K562 (cell line): Measurements from ENCODE around the gene UNC45A. TPM values are rescaled to one million over a fixed set of nuclear protein-coding genes. Genes with fewer than 3 reads are reported as not detected.

Experiments
- ARHGAP35 ChIP-seq: fragments of 450-650 bp; IDR thresholded peaks from 2 replicates; pipeline ENCODE4 v1.6.1; 2018; ENCODE audit not compliant: partially characterized antibody
- ATF2 ChIP-seq: sonication (generic); formaldehyde crosslinking; IDR thresholded peaks from 2 replicates; pipeline ENCODE4 v1.8.1; 2022; ENCODE audit warnings: missing genetic modification reagents
- CREM ChIP-seq: IDR thresholded peaks from 2 replicates; pipeline ENCODE4 v1.6.1; 2014; ENCODE audit warnings: antibody characterized with exemption, low read depth
- E2F6 ChIP-seq, 2 experiments: IDR thresholded peaks; 2 replicates each; pipeline ENCODE4 v1.6.1; 2011; ENCODE audit warnings: borderline replicate concordance in 1 of 2, control low read depth in 1 of 2, low read depth in 1 of 2, low read length in 1 of 2, mild to moderate bottlenecking in 1 of 2, mixed read lengths in 1 of 2, moderate library complexity in 1 of 2; ENCODE audit not compliant: insufficient read depth in 1 of 2, insufficient read length in 1 of 2, poor library complexity in 1 of 2, severe bottlenecking in 1 of 2; ENCODE audit errors: extremely low read depth in 1 of 2
- EGR1 ChIP-seq: fragments of 450-650 bp; conservative IDR thresholded peaks from 2 replicates; pipeline ENCODE4 v1.6.1; 2017; ENCODE audit warnings: mild to moderate bottlenecking
- ELF1 ChIP-seq: fragments of 200-800 bp; sonication (Bioruptor generic); IDR thresholded peaks from 2 replicates; pipeline ENCODE4 v1.6.1; 2016; ENCODE audit warnings: missing genetic modification characterization, missing compliant biosample characterization
- FOXO4 ChIP-seq: fragments of 450-650 bp; formaldehyde crosslinking; IDR thresholded peaks from 2 replicates; pipeline ENCODE4 v1.4.0; 2020; ENCODE audit warnings: mild to moderate bottlenecking, moderate library complexity
- HNRNPL ChIP-seq: fragments of 200-400 bp; formaldehyde crosslinking; IDR thresholded peaks from 2 replicates; pipeline ENCODE4 v1.6.1; 2017; ENCODE audit warnings: low read depth, mild to moderate bottlenecking, low read length
- ILF3 ChIP-seq: fragments of 450-650 bp; IDR thresholded peaks from 2 replicates; pipeline ENCODE4 v1.6.1; 2018; ENCODE audit warnings: antibody characterized with exemption, mild to moderate bottlenecking, moderate library complexity, borderline replicate concordance
- L3MBTL2 ChIP-seq: fragments of 450-650 bp; IDR thresholded peaks from 2 replicates; pipeline ENCODE4 v1.6.1; 2016; ENCODE audit warnings: mild to moderate bottlenecking, moderate library complexity
- MLX ChIP-seq, 2 experiments: fragments of 450-650 bp in 1 of 2; sonication (generic) in 1 of 2; formaldehyde crosslinking; conservative IDR thresholded peaks; 2 replicates each; pipeline versions ENCODE4 v1.4.0 to v1.8.1; 2020 to 2022; ENCODE audit warnings: mild to moderate bottlenecking in 1 of 2, missing genetic modification reagents in 1 of 2
- NELFE ChIP-seq: IDR thresholded peaks from 2 replicates; pipeline ENCODE4 v1.6.1; 2011; ENCODE audit warnings: mild to moderate bottlenecking; ENCODE audit not compliant: insufficient read depth, insufficient read length
- NFIC ChIP-seq: fragments of 450-650 bp; IDR thresholded peaks from 2 replicates; pipeline ENCODE4 v1.6.1; 2017; ENCODE audit warnings: mild to moderate bottlenecking, inconsistent platforms
- NFRKB ChIP-seq: fragments of 450-650 bp; IDR thresholded peaks from 2 replicates; pipeline ENCODE4 v1.6.1; 2016; ENCODE audit warnings: low read depth
- RAD51 ChIP-seq: fragments of 450-650 bp; IDR thresholded peaks from 2 replicates; pipeline ENCODE4 v1.7.1; 2016; ENCODE audit warnings: low read depth, mild to moderate bottlenecking, borderline replicate concordance
- RB1 ChIP-seq: fragments of 450-650 bp; IDR thresholded peaks from 2 replicates; pipeline ENCODE4 v1.6.1; 2017; ENCODE audit warnings: low read depth, mild to moderate bottlenecking
- RBFOX2 ChIP-seq: fragments of 200-400 bp; formaldehyde crosslinking; IDR thresholded peaks from 2 replicates; pipeline ENCODE4 v1.6.1; 2017; ENCODE audit warnings: low read depth, mild to moderate bottlenecking, low read length, moderate library complexity
- SAP30 ChIP-seq: fragments of 200-600 bp; sonication (generic); IDR thresholded peaks from 2 replicates; pipeline ENCODE4 v1.6.1; 2012; ENCODE audit warnings: borderline replicate concordance, low read depth, mild to moderate bottlenecking, moderate library complexity, low read length, control low read depth, inconsistent platforms; ENCODE audit not compliant: insufficient read depth, poor library complexity, severe bottlenecking
- SIRT6 ChIP-seq: IDR thresholded peaks from one replicate; pipeline ENCODE4 v1.6.1; 2012; ENCODE audit warnings: low read depth, mild to moderate bottlenecking, control low read depth, inconsistent platforms, low read length, moderate library complexity
- SMAD1 ChIP-seq: fragments of 150-350 bp; IDR thresholded peaks from 2 replicates; pipeline ENCODE4 v1.6.1; 2014; ENCODE audit warnings: low read length, low read depth; ENCODE audit not compliant: partially characterized antibody
- TSC22D4 ChIP-seq: fragments of 450-650 bp; IDR thresholded peaks from 2 replicates; pipeline ENCODE4 v1.6.1; 2016; ENCODE audit warnings: missing genetic modification characterization, missing biosample characterization, control low read depth
- ZNF239 ChIP-seq: fragments of 250-450 bp; sonication (Bioruptor Pico); IDR thresholded peaks from 2 replicates; pipeline ENCODE4 v1.4.0; 2020; ENCODE audit warnings: mild to moderate bottlenecking
- ZNF3 ChIP-seq: fragments of 250-450 bp; sonication (Bioruptor Pico); IDR thresholded peaks from 2 replicates; pipeline ENCODE4 v1.5.0; 2021; ENCODE audit warnings: mild to moderate bottlenecking, moderate library complexity
- ZNF644 ChIP-seq: fragments of 200-800 bp; sonication (Bioruptor generic); IDR thresholded peaks from 2 replicates; pipeline ENCODE4 v1.6.1; 2016; ENCODE audit warnings: low read depth, missing genetic modification characterization, missing compliant biosample characterization
- polyA plus RNA-seq, 8 experiments: library from polyadenylated mRNA; depleted of rRNA in 4 of 8; stranded (reverse) in 5 of 8; unstranded in 3 of 8; fragments of >200 nt; fragmentation: Nextera tagmentation in 2 of 8; fragmentation: Illumina TruSeq in 1 of 8; extraction: Ambion mirVana in 2 of 8; extraction: Trizol in 1 of 8; gene quantifications; 2 replicates each; pipeline versions ENCODE4 v1.2.1 to v1.2.3, GENCODE V29; 2011 to 2014; ENCODE audit warnings: inconsistent platforms in 1 of 8, missing spikeins in 1 of 8
- total RNA-seq, 7 experiments: library from RNA; depleted of rRNA in 6 of 7; stranded (reverse); fragments of >200 nt in 6 of 7; fragmentation: Illumina TruSeq in 2 of 7; extraction: Trizol in 2 of 7; gene quantifications; 2 replicates each; pipeline versions ENCODE4 v1.2.1 to v1.2.3, GENCODE V29; 2011 to 2021; ENCODE audit warnings: low replicate concordance in 1 of 7

The UNC45A gene
- total and polyA plus RNA-seq, 9 of the 15 experiments (the other 6 are each of a cell fraction or from before 2014, with no cell fraction given), result 22.4 to 79.3 (median 43.7) TPM

GRCh38 chr15:90902840-90903732 is 32.0 kb upstream of the UNC45A start, which contains the start of gene MAN2A2 (continued):
- TF ChIP-seq SAP30 (no peak), L3MBTL2 (peak; percentile 16), E2F6 (IDR thresholded peaks at IDR 0.05; ENCODE audit: borderline replicate concordance in 1 of 2, extremely low read depth in 1 of 2, insufficient read depth in 1 of 2, insufficient read length in 1 of 2, low read depth in 1 of 2, low read length in 1 of 2, poor library complexity in 1 of 2, severe bottlenecking in 1 of 2) (peak in 1 of 2 experiments; percentile 66), ATF2 (CRISPR knock-in tag) (no peak), ZNF239 (CRISPR knock-in tag) (no peak), HNRNPL (no peak), SMAD1 (peak; percentile 23), SIRT6 (no peak), RB1 (peak; percentile 21; the same call in 1 of the 2 replicates), ZNF3 (no peak), ARHGAP35 (no peak), RBFOX2 (peak; percentile 89), ZNF644 (tag) (no peak), CREM (peak; percentile 50), EGR1 (peak; percentile 98), MLX (CRISPR knock-in tag; conservative IDR thresholded peaks at IDR 0.05) (no peak), NFIC (peak; percentile 76), ELF1 (tag) (peak; percentile 42), TSC22D4 (no peak), NELFE (no peak), ILF3 (no peak), NFRKB (peak; percentile 68; the same call in 1 of the 2 replicates), FOXO4 (CRISPR knock-in tag) (no peak), RAD51 (no peak)
